ENCODE results near the gene RAD51B.

GRCh38 chr14:68317239-68317638, 497.7 kb downstream of the RAD51B start:
- no peak for TF ChIP-seq CTCF (IDR thresholded peaks at IDR 0.05)
- no peak for TF ChIP-seq POLR2A (IDR thresholded peaks at IDR 0.05)
